Measurements from ENCODE around the gene GAN.
A peak's percentile ranks its signal among the peaks of the same experiment; 100 is the strongest.

The GAN gene

DNA sequence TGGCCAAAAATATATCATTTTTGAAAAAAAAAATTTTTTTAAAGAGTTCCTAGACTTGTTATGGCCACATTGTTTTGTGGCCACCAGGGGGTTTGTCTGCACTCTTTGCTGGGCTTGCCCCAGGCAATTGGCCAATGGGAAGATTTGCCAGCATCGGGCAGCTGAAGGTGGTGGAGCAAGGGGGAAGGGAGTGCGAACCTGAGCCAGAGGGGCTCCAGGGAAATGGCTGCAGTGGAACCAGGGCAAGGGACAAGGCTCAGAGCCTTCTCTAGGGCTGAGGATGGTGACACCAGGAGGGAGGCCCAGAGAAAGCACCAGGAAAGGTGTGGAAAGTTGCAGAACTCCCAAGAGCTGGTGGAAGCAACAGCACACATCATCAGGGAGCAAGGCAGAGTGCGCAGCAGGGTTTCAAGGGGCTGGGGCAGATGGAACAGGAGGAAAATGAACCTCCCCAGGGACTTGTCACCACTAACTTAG lies 114.3 kb downstream of the GAN start:
- DNase-seq (ENCODE audit: low spot score) = peak; percentile 54
- in situ Hi-C loops (cut with MboI; ENCODE audit: low pct_unique_long_range_greater_than_20kb, low sequenced_read_pairs, unreplicated experiment) = no loop called here
- TF ChIP-seq CTCF (IDR thresholded peaks at IDR 0.05; ENCODE audit: extremely low read depth, insufficient read depth, missing control alignments) = peak; percentile 42

GRCh38 chr16:81431554-81432353 lies 117.0 kb downstream of the GAN start:
- DNase-seq (ENCODE audit: low spot score) = no peak
- in situ Hi-C loops (cut with MboI; ENCODE audit: low pct_unique_long_range_greater_than_20kb, low sequenced_read_pairs, unreplicated experiment) = no loop called here
- TF ChIP-seq CTCF (IDR thresholded peaks at IDR 0.05; ENCODE audit: extremely low read depth, insufficient read depth, missing control alignments) = no peak

DNA sequence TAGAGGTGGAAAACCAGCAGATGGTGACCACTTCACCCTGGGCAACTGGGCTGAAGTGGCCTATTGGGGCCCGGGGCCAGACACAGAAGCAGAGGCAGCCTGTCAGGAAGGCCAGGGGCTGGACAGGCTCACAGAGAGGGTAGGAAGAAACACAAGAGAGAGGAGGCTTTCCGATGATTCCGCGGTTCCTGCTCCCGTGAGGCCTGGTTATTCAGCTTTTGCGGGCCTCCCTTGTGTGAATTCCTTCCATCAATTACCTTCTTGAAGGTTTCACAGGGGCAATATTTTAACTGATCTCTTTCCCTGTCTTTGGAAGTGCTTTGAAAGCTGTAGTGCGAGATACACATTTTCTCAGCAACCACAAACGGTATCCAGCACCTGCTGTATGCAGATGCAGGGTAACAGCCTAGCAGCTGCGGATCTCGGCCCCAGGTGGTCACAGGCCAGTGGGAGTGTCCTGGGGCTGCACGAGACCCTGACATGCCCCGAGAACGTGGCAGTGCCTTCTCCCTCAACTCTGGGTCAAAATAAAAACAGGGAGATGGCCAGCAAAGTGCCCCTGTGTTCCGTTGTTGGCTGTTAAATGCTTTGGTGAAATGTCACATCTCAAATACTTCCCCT lies 118.3 kb downstream of the GAN start:
- DNase-seq (ENCODE audit: low spot score) = no peak
- in situ Hi-C loops (cut with MboI; ENCODE audit: low pct_unique_long_range_greater_than_20kb, low sequenced_read_pairs, unreplicated experiment) = no loop called here
- no peak for TF ChIP-seq CTCF (IDR thresholded peaks at IDR 0.05; ENCODE audit: extremely low read depth, insufficient read depth, missing control alignments)

GRCh38 chr16:81435103-81435502 lies 120.3 kb downstream of the GAN start:
- TF ChIP-seq CTCF (IDR thresholded peaks at IDR 0.05; ENCODE audit: extremely low read depth, insufficient read depth, missing control alignments) = no peak
- DNase-seq (ENCODE audit: low spot score) = no peak
- in situ Hi-C loops (cut with MboI; ENCODE audit: low pct_unique_long_range_greater_than_20kb, low sequenced_read_pairs, unreplicated experiment) = no loop called here

GRCh38 chr16:81435567-81435966 lies 120.8 kb downstream of the GAN start:
- no peak for DNase-seq (ENCODE audit: low spot score)
- in situ Hi-C loops (cut with MboI; ENCODE audit: low pct_unique_long_range_greater_than_20kb, low sequenced_read_pairs, unreplicated experiment) = no loop called here
- TF ChIP-seq CTCF (IDR thresholded peaks at IDR 0.05; ENCODE audit: extremely low read depth, insufficient read depth, missing control alignments) = no peak

DNA sequence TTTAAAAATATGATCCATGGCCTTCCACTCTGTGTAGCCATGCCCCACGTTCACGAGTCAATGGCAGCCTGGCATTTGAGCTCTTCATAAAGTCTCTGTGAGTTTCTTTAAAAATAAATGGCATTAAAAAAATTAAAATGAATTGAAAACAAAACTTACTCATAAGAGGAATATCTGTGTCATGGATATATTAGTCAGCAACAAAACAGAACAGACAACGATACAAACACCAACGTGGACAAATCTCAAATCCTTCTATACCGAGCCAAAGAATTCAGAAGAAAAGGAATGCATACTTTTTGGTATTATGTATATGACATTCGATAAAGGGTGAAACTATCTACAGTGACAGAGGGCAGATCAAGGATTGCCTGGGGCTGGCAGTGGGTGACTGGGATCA lies 121.6 kb downstream of the GAN start:
- TF ChIP-seq CTCF (IDR thresholded peaks at IDR 0.05; ENCODE audit: extremely low read depth, insufficient read depth, missing control alignments) = no peak
- in situ Hi-C loops (cut with MboI; ENCODE audit: low pct_unique_long_range_greater_than_20kb, low sequenced_read_pairs, unreplicated experiment) = no loop called here
- no peak for DNase-seq (ENCODE audit: low spot score)

All from GM13977 (cell line).